Endothelial cell of umbilical vein (primary cell): ENCODE results near the gene SEZ6. TPM values are rescaled to one million over a fixed set of nuclear protein-coding genes. Genes with fewer than 3 reads are reported as not detected.

Experiments used
- BruUV-seq: library from RNA; stranded (reverse); fragments of 400-500 nt; replicated peaks from 2 replicates; lab custom pipeline; 2021; lab: Mats Ljungman, UMichigan
- CTCF ChIA-PET: fragments of 300-600, 350-600 bp; sonication (Branson Sonifier 250); formaldehyde crosslinking; loops from one replicate; lab custom pipeline; 2021; ENCODE audit warnings: antibody characterized with exemption, inconsistent platforms; lab: Charles Lee
- POLR2A ChIA-PET: fragments of 300-600, 350-600 bp; sonication (Branson Sonifier 250); formaldehyde crosslinking; loops from one replicate; lab custom pipeline; 2021; ENCODE audit warnings: antibody characterized with exemption, inconsistent platforms; lab: Charles Lee
- DNase-seq: peaks from one replicate; pipeline ENCODE4 v3.0.0-alpha.2; 2011; ENCODE audit warnings: low read depth, low spot score
- FAIRE-seq: peaks from 2 replicates; lab custom pipeline; 2011; peaks lifted over from hg19 to GRCh38; lab: Jason Lieb, UNC
- H2AFZ ChIP-seq: 2 replicates; pipeline ENCODE4 v1.6.0; 2012; ENCODE audit warnings: low read depth, low read length, control low read depth, inconsistent platforms
- H3K27ac ChIP-seq: 2 replicates; pipeline ENCODE4 v1.5.1; 2011; ENCODE audit warnings: low read depth, mild to moderate bottlenecking, control low read depth, low read length, moderate library complexity; ENCODE audit not compliant: insufficient read depth
- H3K27me3 ChIP-seq, 2 experiments: 2 replicates each; pipeline versions ENCODE4 v1.6.0 to v1.6.1; 2011; ENCODE audit warnings: low read length in 2 of 2, mixed read lengths in 1 of 2; ENCODE audit not compliant: control insufficient read depth in 2 of 2, insufficient read depth in 2 of 2
- H3K36me3 ChIP-seq, 2 experiments: 2 replicates in 1 of 2; 3 replicates in 1 of 2; pipeline ENCODE4 v1.5.1; 2011; ENCODE audit warnings: low read length in 2 of 2, mild to moderate bottlenecking in 1 of 2, moderate library complexity in 1 of 2; ENCODE audit not compliant: control insufficient read depth in 2 of 2, insufficient read depth in 2 of 2; ENCODE audit errors: extremely low read depth in 1 of 2
- H3K4me1 ChIP-seq: 3 replicates; pipeline ENCODE4 v1.5.1; 2011; ENCODE audit warnings: mild to moderate bottlenecking, low read length; ENCODE audit not compliant: control insufficient read depth, insufficient read depth; ENCODE audit errors: extremely low read depth
- H3K4me2 ChIP-seq: 2 replicates; pipeline ENCODE4 v1.6.1; 2011; ENCODE audit warnings: low read length, control low read depth, mixed read lengths; ENCODE audit not compliant: insufficient read depth
- H3K4me3 ChIP-seq, 3 experiments: fragments of 200-600 bp in 1 of 3; sonication (generic), shearing (Covaris generic) in 1 of 3; replicated peaks in 1 of 3; 2 replicates each; pipeline ENCODE4 v1.5.1; 2011 to 2016; ENCODE audit warnings: control low read depth in 3 of 3, low read length in 3 of 3, mild to moderate bottlenecking in 2 of 3, inconsistent platforms in 1 of 3, low read depth in 1 of 3, moderate library complexity in 1 of 3; ENCODE audit not compliant: insufficient read depth in 1 of 3
- H3K79me2 ChIP-seq: 2 replicates; pipeline ENCODE4 v1.6.0; 2012; ENCODE audit warnings: low read length, inconsistent platforms; ENCODE audit not compliant: control insufficient read depth, insufficient read depth
- H3K9ac ChIP-seq: replicated peaks from 2 replicates; pipeline ENCODE3; 2011; ENCODE audit warnings: low read length, control low read depth; ENCODE audit not compliant: insufficient read depth; ENCODE audit errors: extremely low read depth
- H3K9me1 ChIP-seq: replicated peaks from 3 replicates; pipeline ENCODE4 v1.6.0; 2011; ENCODE audit warnings: mild to moderate bottlenecking, low read length; ENCODE audit not compliant: control insufficient read depth, insufficient read depth; ENCODE audit errors: extremely low read depth
- H3K9me3 ChIP-seq: replicated peaks from 2 replicates; pipeline ENCODE4 v1.5.1; 2012; ENCODE audit warnings: low read length, inconsistent platforms; ENCODE audit not compliant: control insufficient read depth, insufficient read depth
- H4K20me1 ChIP-seq: replicated peaks from 2 replicates; pipeline ENCODE3; 2011; ENCODE audit warnings: mild to moderate bottlenecking, low read length; ENCODE audit not compliant: control insufficient read depth, insufficient read depth; ENCODE audit errors: extremely low read depth
- EZH2 ChIP-seq: IDR thresholded peaks from 2 replicates; pipeline ENCODE4 v1.6.1; 2012; ENCODE audit warnings: borderline replicate concordance, low read depth, mild to moderate bottlenecking, moderate library complexity, low read length, inconsistent platforms; ENCODE audit not compliant: severe bottlenecking
- FOS ChIP-seq: IDR thresholded peaks from 2 replicates; pipeline ENCODE4 v1.6.1; 2011; ENCODE audit warnings: mild to moderate bottlenecking, low read length, moderate library complexity, borderline replicate concordance; ENCODE audit not compliant: insufficient read depth
- GATA2 ChIP-seq: IDR thresholded peaks from 2 replicates; pipeline ENCODE4 v1.7.0; 2011; ENCODE audit warnings: low read depth, mild to moderate bottlenecking, moderate library complexity, mixed read lengths, low read length; ENCODE audit not compliant: insufficient read length, insufficient read depth
- JUN ChIP-seq: IDR thresholded peaks from 2 replicates; pipeline ENCODE4 v1.6.1; 2011; ENCODE audit warnings: borderline replicate concordance, low read depth; ENCODE audit not compliant: insufficient read length, insufficient read depth
- POLR2A ChIP-seq: IDR thresholded peaks from 2 replicates; pipeline ENCODE4 v1.6.1; 2012; ENCODE audit warnings: low read depth, mild to moderate bottlenecking, control low read depth, low read length
- POLR2AphosphoS5 ChIP-seq: IDR thresholded peaks from 2 replicates; pipeline ENCODE4 v1.6.1; 2012; ENCODE audit warnings: low read depth, mild to moderate bottlenecking, control low read depth, low read length, moderate library complexity; ENCODE audit not compliant: insufficient read depth
- dilution Hi-C: fragments of 300-500 bp; cut with MboI; formaldehyde crosslinking; loops from one replicate; pipeline ENCODE4 v1.15.0; 2019; ENCODE audit warnings: low sequenced_read_pairs; ENCODE audit not compliant: extremely low pct_ligation_motif_present
- intact Hi-C: fragments of 100-400 bp; cut with micrococcal nuclease; formaldehyde crosslinking; loops from one replicate; pipeline ENCODE4 v1.10.0; 2022
- polyA plus RNA-seq, 4 experiments: library from polyadenylated mRNA; depleted of rRNA in 3 of 4; stranded (reverse) in 3 of 4; unstranded in 1 of 4; fragments of >200 nt; gene quantifications; 2 replicates each; pipeline versions ENCODE4 v1.2.1 to v1.2.3, GENCODE V29; 2011 to 2012; ENCODE audit warnings: missing spikeins in 1 of 4
- total RNA-seq: library from RNA; stranded (reverse); gene quantifications from 2 replicates; pipeline ENCODE4 v1.2.3, GENCODE V29; 2021
- TF ChIP-seq, protein P1 (sequence below), 2 donors: IDR thresholded peaks; 1 replicate in 1 of 2; 2 replicates in 1 of 2; pipeline ENCODE4 v1.5.1; 2011; ENCODE audit warnings: low read length in 2 of 2, mild to moderate bottlenecking in 2 of 2, moderate library complexity in 2 of 2, control low read depth in 1 of 2, inconsistent platforms in 1 of 2, low read depth in 1 of 2; ENCODE audit not compliant: insufficient read depth in 1 of 2; ENCODE audit errors: extremely low read depth in 1 of 2
- TF ChIP-seq, protein P2 (sequence below): IDR thresholded peaks from 2 replicates; pipeline ENCODE4 v1.6.1; 2011; ENCODE audit not compliant: insufficient read depth, insufficient read length

SEZ6 gene
- total and polyA plus RNA-seq, 2 donors (not counting 3 experiments of a cell fraction or from before 2014, with no cell fraction given), result not detected

DNA sequence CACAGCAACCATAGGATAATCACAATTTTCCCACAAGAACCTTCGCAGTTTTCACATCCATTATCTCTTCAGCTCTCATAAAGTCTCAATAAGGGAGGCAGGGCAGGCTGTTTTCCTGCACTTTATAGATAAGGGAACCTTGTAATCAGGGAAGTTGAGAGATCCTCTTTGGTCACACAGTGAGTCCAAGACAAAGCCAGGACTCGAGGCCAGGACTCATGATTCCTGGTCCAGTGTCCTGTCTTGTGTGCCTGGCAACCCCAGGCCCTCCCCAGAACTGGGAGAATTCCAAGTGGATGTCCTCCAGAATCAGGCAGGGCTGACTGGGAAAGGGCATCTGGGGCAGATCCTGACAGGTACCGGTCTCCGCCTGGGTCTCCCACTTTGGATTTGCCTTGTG is 31.4 kb downstream of the SEZ6 start:
- CTCF ChIA-PET, result interaction anchor here (0.9 to 7.8 kb wide), 6 partner anchors 9 to 142 kb away, joined by 3 to 84 read pairs (median 6); no protein-coding TSS in a partner anchor
- no TSS peak for BruUV-seq

DNA sequence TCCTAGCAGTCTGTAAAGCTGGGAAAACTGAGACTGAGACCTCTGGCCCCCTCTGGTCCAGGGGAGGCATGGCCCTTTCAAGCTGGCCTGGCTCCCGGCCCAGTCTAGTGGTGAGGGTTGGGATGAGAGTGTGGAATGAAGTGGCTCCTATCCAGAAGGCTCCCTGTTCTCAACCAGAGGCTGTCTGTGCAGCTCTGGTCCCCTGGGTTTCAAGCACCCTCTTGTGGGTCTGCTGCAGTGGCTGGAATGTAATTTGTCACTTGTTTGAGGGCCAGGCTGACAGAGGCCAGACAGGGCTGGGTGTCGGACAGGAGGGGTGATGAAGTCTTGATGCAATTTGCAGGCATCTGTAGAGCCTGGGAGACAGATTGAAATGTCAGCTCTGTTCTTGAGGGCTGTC is 32.4 kb downstream of the SEZ6 start:
- CTCF ChIA-PET, result interaction anchor here (0.8 to 7.8 kb wide), 9 partner anchors 8 to 247 kb away, joined by 3 to 84 read pairs (median 3); no protein-coding TSS in a partner anchor
- Histone ChIP-seq H4K20me1 (no peaks in the 10 kb centered on the region), H3K27me3 (no peaks in the 10 kb centered on the region), H3K9me3 (no peaks in the 10 kb centered on the region), H3K9me1 (no peaks in the 10 kb centered on the region), H3K36me3 (no peaks in the 10 kb centered on the region), H2AFZ (no peak overlapping the region), H3K79me2 (no peaks in the 10 kb centered on the region), H3K9ac (no peak overlapping the region), H3K4me3 (no peak overlapping the region), H3K4me1 (no peaks in the 10 kb centered on the region), H3K4me2 (no peak overlapping the region), H3K27ac (no peak overlapping the region)
- dilution Hi-C loops (no loop called here), intact Hi-C loops (no loop called here)
- TF ChIP-seq, protein P1, sequence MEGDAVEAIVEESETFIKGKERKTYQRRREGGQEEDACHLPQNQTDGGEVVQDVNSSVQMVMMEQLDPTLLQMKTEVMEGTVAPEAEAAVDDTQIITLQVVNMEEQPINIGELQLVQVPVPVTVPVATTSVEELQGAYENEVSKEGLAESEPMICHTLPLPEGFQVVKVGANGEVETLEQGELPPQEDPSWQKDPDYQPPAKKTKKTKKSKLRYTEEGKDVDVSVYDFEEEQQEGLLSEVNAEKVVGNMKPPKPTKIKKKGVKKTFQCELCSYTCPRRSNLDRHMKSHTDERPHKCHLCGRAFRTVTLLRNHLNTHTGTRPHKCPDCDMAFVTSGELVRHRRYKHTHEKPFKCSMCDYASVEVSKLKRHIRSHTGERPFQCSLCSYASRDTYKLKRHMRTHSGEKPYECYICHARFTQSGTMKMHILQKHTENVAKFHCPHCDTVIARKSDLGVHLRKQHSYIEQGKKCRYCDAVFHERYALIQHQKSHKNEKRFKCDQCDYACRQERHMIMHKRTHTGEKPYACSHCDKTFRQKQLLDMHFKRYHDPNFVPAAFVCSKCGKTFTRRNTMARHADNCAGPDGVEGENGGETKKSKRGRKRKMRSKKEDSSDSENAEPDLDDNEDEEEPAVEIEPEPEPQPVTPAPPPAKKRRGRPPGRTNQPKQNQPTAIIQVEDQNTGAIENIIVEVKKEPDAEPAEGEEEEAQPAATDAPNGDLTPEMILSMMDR (IDR thresholded peaks at IDR 0.05; ENCODE audit: extremely low read depth in 1 of 2, insufficient read depth in 1 of 2, low read depth in 1 of 2, low read length in 2 of 2), result no peak
- TF ChIP-seq, protein P2, sequence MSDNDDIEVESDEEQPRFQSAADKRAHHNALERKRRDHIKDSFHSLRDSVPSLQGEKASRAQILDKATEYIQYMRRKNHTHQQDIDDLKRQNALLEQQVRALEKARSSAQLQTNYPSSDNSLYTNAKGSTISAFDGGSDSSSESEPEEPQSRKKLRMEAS, result no peak
- TF ChIP-seq JUN, result no peak
- no peak for TF ChIP-seq GATA2
- no peak for TF ChIP-seq POLR2AphosphoS5
- TF ChIP-seq POLR2A, result no peak
- POLR2A ChIA-PET, result no interaction called here
- BruUV-seq, result no TSS peak
- no peak for FAIRE-seq
- no peak for DNase-seq

More for the DNA sequence above, 31.4 kb downstream of the SEZ6 start:
- Histone ChIP-seq H3K36me3 (no peaks in the 10 kb centered on the region), H4K20me1 (no peaks in the 10 kb centered on the region), H3K9me1 (no peaks in the 10 kb centered on the region), H3K4me1 (no peaks in the 10 kb centered on the region), H2AFZ (no peak overlapping the region), H3K79me2 (no peaks in the 10 kb centered on the region), H3K27me3 (no peaks in the 10 kb centered on the region), H3K9me3 (no peaks in the 10 kb centered on the region), H3K4me3 (no peak overlapping the region), H3K9ac (no peak overlapping the region), H3K27ac (no peak overlapping the region), H3K4me2 (no peak overlapping the region)
- dilution Hi-C loops, result no loop called here
- DNase-seq (no peak), FAIRE-seq (no peak)
- POLR2A ChIA-PET, result no interaction called here
- intact Hi-C loops, result no loop called here
- TF ChIP-seq FOS (no peak), POLR2A (no peak), POLR2AphosphoS5 (no peak), EZH2 (no peak), GATA2 (no peak)
